Gastrocnemius medialis (tissue), 4 donors: Measurements from ENCODE around the gene TBCCD1.

Experiments
- CTCF ChIP-seq, 5 experiments: fragments of 450-650 bp in 3 of 5; fragments of 200-600 bp in 2 of 5; sonication (generic) in 2 of 5; IDR thresholded peaks in 4 of 5; conservative IDR thresholded peaks in 1 of 5; 1 replicate in 4 of 5; 2 replicates in 1 of 5; pipeline ENCODE4 v1.5.1; 2016 to 2019; ENCODE audit warnings: antibody characterized with exemption in 5 of 5, mild to moderate bottlenecking in 3 of 5, moderate library complexity in 3 of 5
- POLR2A ChIP-seq, 2 donors: fragments of 450-650 bp; IDR thresholded peaks; one replicate each; pipeline ENCODE4 v1.6.1; 2017; ENCODE audit warnings: antibody characterized with exemption in 2 of 2, mild to moderate bottlenecking in 2 of 2, moderate library complexity in 2 of 2

DNA sequence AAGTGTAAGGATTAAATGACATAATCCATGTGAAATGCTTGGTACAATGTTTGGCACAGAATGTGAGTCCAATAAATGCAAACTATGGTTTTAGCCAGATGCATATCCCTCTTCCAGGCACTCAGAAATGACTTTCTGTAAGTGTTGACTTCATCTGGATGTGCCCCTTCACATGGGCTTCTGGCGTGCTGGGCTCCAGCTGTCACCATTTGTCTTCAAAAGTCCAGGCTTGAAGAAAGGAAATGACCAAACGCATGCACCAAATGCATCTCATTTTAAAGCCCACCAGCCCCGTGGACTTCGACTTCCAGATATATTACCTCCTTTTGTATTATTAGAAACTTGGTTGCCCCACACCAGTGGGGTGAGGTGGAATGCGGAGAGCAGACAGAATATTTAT lies 46.7 kb downstream of the TBCCD1 start:
- TF ChIP-seq CTCF (IDR thresholded peaks at IDR 0.05 in 4 of 5, conservative IDR thresholded peaks at IDR 0.05 in 1 of 5) (no peak), POLR2A (IDR thresholded peaks at IDR 0.05) (no peak)
